HepG2 (cell line): ENCODE data around the gene S100A11. TPM values are rescaled to one million over a fixed set of nuclear protein-coding genes. Genes with fewer than 3 reads are reported as not detected.
A peak's percentile ranks its signal among the peaks of the same experiment; 100 is the strongest.

ENCODE experiments used
- CBX2 ChIP-seq, 2 experiments: fragments of 200-600 bp in 1 of 2; sonication (generic); formaldehyde crosslinking in 1 of 2; IDR thresholded peaks; 2 replicates each; pipeline versions ENCODE4 v1.7.0 to v1.8.1; 2018 to 2022; ENCODE audit warnings: low read depth in 2 of 2, low read length in 1 of 2, mild to moderate bottlenecking in 1 of 2, missing genetic modification reagents in 1 of 2
- HES4 ChIP-seq: sonication (generic); formaldehyde crosslinking; IDR thresholded peaks from 2 replicates; pipeline ENCODE4 v1.9.0; 2021; ENCODE audit warnings: mild to moderate bottlenecking, missing genetic modification reagents, borderline replicate concordance
- IRX3 ChIP-seq: sonication (generic); formaldehyde crosslinking; IDR thresholded peaks from 2 replicates; pipeline ENCODE4 v1.8.1; 2023; ENCODE audit warnings: mild to moderate bottlenecking, low read depth, missing genetic modification reagents, borderline replicate concordance
- KLF12 ChIP-seq: sonication (generic); formaldehyde crosslinking; IDR thresholded peaks from 2 replicates; pipeline ENCODE4 v1.4.0; 2020; ENCODE audit warnings: missing genetic modification reagents, borderline replicate concordance
- PAX8 ChIP-seq: sonication (generic); formaldehyde crosslinking; IDR thresholded peaks from 2 replicates; pipeline ENCODE4 v1.8.0; 2022; ENCODE audit warnings: mild to moderate bottlenecking, missing genetic modification reagents, borderline replicate concordance
- SKI ChIP-seq: fragments of 450-650 bp; IDR thresholded peaks from one replicate; pipeline ENCODE4 v1.6.1; 2018; ENCODE audit warnings: mild to moderate bottlenecking; ENCODE audit not compliant: partially characterized antibody
- ZBTB39 ChIP-seq: sonication (generic); formaldehyde crosslinking; IDR thresholded peaks from 2 replicates; pipeline ENCODE4 v1.5.0; 2020; ENCODE audit warnings: missing genetic modification reagents
- ZC3H13 ChIP-seq: sonication (generic); formaldehyde crosslinking; IDR thresholded peaks from 2 replicates; pipeline ENCODE4 v1.8.1; 2023; ENCODE audit warnings: mild to moderate bottlenecking, missing genetic modification reagents, moderate library complexity
- ZNF20 ChIP-seq: sonication (generic); formaldehyde crosslinking; IDR thresholded peaks from 2 replicates; pipeline ENCODE4 v1.4.0; 2020; ENCODE audit warnings: mild to moderate bottlenecking, moderate library complexity, missing genetic modification reagents
- ZNF407 ChIP-seq: sonication (generic); formaldehyde crosslinking; IDR thresholded peaks from one replicate; pipeline ENCODE4 v1.5.1; 2020; ENCODE audit warnings: mild to moderate bottlenecking, missing genetic modification reagents; ENCODE audit errors: not compliant biosample characterization
- polyA plus RNA-seq, 8 experiments: library from polyadenylated mRNA; depleted of rRNA in 3 of 8; stranded (reverse) in 7 of 8; unstranded in 1 of 8; fragments of >200 nt; fragmentation: Illumina TruSeq in 4 of 8; extraction: Trizol in 4 of 8; gene quantifications; 2 replicates each; pipeline versions ENCODE4 v1.2.1 to v1.2.3, GENCODE V29; 2011 to 2016; ENCODE audit warnings: low read depth in 4 of 8, missing spikeins in 1 of 8, mixed read lengths in 1 of 8; ENCODE audit not compliant: insufficient read depth in 1 of 8
- total RNA-seq, 5 experiments: library from RNA; depleted of rRNA; stranded (reverse); fragments of >200 nt; fragmentation: Illumina TruSeq; extraction: Trizol; gene quantifications; 2 replicates each; pipeline ENCODE4 v1.2.3, GENCODE V29; 2016; ENCODE audit warnings: low read depth in 1 of 5
- TF ChIP-seq, protein P1 (sequence below): IDR thresholded peaks from 2 replicates; pipeline ENCODE4 v1.6.1; 2016; ENCODE audit warnings: missing compliant biosample characterization, missing genetic modification reagents, borderline replicate concordance
- TF ChIP-seq, protein P2 (sequence below): sonication (generic); formaldehyde crosslinking; IDR thresholded peaks from 2 replicates; pipeline ENCODE4 v1.4.0; 2020; ENCODE audit warnings: missing genetic modification reagents

The S100A11 gene
- total and polyA plus RNA-seq, 2 of the 13 experiments (the other 11 are each of a cell fraction or from before 2014, with no cell fraction given), result 6.6 to 34.4 TPM

DNA sequence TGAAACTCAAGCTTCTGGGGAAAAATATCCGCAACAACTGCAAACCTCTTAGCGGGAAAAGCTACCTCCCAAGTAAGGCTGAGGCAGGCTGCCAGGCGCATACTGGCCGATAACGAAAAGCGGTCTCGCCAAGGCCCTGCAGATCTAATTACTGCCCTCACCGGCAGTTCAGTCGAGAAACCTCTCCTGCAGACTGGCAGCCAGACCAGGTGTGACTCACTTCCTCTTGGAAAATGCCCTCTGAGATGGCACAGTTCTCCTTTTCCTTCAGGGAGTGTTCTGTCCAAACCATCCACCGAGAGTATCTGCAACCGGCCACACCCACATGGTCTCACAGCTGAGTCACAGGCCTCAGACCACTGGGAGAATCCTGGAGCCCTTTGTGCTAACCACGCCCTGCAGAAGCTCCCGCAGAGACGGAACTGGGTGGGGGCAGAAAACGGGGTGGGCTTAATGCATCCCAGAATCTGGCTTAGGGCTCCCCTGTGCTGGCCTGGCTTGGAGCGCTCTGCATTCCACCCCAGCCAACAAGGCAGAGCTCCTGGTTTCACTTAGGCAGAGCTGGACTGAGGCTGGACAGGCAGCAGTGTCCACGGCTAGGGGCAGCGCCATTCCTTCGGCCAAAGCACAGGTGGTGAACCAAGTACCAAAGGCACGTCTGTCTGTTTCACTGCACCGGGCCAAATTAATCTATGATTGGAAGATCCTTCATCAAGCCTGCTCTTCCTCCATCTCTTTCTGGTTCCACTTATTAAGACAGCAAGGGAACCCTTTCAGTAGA, 44.3 kb downstream of the S100A11 start (continued):
- TF ChIP-seq, protein P1, sequence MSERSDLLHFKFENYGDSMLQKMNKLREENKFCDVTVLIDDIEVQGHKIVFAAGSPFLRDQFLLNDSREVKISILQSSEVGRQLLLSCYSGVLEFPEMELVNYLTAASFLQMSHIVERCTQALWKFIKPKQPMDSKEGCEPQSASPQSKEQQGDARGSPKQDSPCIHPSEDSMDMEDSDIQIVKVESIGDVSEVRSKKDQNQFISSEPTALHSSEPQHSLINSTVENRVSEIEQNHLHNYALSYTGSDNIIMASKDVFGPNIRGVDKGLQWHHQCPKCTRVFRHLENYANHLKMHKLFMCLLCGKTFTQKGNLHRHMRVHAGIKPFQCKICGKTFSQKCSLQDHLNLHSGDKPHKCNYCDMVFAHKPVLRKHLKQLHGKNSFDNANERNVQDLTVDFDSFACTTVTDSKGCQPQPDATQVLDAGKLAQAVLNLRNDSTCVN (CRISPR knock-in tag), result 0 out of 2 replicates have a peak, but pooled peaks have one; percentile 31
- TF ChIP-seq CBX2 (IDR thresholded peaks at IDR 0.05; ENCODE audit: low read depth, low read length), result no peak
- TF ChIP-seq CBX2 (CRISPR knock-in tag; IDR thresholded peaks at IDR 0.05; ENCODE audit: low read depth), result no peak
- no peak for TF ChIP-seq ZNF407 (CRISPR knock-in tag)
- TF ChIP-seq KLF12 (CRISPR knock-in tag), result 0 out of 2 replicates have a peak, but pooled peaks have one; percentile 69
- no peak for TF ChIP-seq ZNF20
- no peak for TF ChIP-seq ZBTB39 (CRISPR knock-in tag)
- no peak for TF ChIP-seq HES4 (CRISPR knock-in tag)
- TF ChIP-seq, protein P2, sequence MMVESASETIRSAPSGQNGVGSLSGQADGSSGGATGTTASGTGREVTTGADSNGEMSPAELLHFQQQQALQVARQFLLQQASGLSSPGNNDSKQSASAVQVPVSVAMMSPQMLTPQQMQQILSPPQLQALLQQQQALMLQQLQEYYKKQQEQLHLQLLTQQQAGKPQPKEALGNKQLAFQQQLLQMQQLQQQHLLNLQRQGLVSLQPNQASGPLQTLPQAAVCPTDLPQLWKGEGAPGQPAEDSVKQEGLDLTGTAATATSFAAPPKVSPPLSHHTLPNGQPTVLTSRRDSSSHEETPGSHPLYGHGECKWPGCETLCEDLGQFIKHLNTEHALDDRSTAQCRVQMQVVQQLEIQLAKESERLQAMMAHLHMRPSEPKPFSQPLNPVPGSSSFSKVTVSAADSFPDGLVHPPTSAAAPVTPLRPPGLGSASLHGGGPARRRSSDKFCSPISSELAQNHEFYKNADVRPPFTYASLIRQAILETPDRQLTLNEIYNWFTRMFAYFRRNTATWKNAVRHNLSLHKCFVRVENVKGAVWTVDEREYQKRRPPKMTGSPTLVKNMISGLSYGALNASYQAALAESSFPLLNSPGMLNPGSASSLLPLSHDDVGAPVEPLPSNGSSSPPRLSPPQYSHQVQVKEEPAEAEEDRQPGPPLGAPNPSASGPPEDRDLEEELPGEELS (CRISPR knock-in tag), result no peak
- TF ChIP-seq PAX8 (CRISPR knock-in tag), result no peak
- TF ChIP-seq IRX3, result no peak
- no peak for TF ChIP-seq SKI
- TF ChIP-seq ZC3H13 (CRISPR knock-in tag), result no peak
